ENCODE data around the gene ATP2B2. TPM values are rescaled to one million over a fixed set of nuclear protein-coding genes. Genes with fewer than 3 reads are reported as not detected.

The ATP2B2 gene
- total RNA-seq, 1 experiment from 2014 or later: not detected

- TF ChIP-seq CTCF (IDR thresholded peaks at IDR 0.05; ENCODE audit: unreplicated experiment): no peak
- H3K9me3 Mint-ChIP-seq (ENCODE audit: low read depth, unreplicated experiment): no peaks in the 10 kb centered on the region
- no TSS peak for BruUV-seq (replicated peaks)
- DNase-seq: no peak
- H3K27ac Mint-ChIP-seq (ENCODE audit: unreplicated experiment): no peak overlapping the region
- no peaks in the 10 kb centered on the region for H3K4me1 Mint-ChIP-seq (ENCODE audit: low read depth, unreplicated experiment)
- H3K36me3 Mint-ChIP-seq (ENCODE audit: insufficient read depth, unreplicated experiment): no peaks in the 10 kb centered on the region
- H3K4me3 Mint-ChIP-seq (ENCODE audit: low read depth, unreplicated experiment): no peak overlapping the region
- CTCF ChIA-PET: no interaction called here
- intact Hi-C loops (cut with micrococcal nuclease; ENCODE audit: unreplicated experiment): no loop called here
- H3K27me3 Mint-ChIP-seq (ENCODE audit: unreplicated experiment): peaks cover 79% of the 10 kb centered on the region
These were observed 104.5 kb downstream of the ATP2B2 start for GRCh38 chr3:10400749-10401495.

DNA sequence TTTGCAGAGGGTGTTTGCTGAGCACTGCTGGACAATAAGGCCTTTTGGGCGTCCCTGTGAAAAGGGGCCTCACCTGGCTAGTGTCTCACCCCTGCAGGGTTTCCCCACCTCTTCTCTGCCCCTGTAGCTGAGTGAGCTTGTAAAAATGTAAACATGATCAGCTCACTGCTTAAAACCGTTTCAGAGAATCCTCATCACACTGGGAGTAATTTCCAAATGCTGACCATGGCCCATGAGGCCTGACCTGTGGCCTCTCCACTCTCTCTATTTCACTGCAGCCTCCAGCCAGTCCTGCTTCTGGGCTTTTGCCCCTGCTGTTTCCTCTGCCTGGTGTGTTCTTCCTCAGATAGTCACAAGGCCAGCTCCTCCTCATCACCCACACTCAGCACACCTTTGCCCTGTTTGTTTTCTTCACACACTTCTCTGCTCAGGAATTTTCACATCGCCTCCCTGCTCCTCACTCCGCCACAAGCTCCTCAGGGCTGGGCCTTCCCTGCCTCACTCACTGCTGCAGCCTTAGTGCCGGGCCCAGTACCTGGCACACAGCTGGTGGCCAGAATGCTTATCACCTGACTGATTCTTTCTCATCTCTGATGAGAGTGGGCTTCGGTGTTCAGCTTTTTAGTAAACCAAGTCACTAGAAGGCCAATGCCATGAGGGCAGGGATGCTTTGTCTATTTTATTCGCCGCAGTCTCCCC is 105.2 kb downstream of the ATP2B2 start:
- Mint-ChIP-seq H3K4me3 (ENCODE audit: low read depth, unreplicated experiment) (no peak overlapping the region), H3K27ac (ENCODE audit: unreplicated experiment) (no peak overlapping the region), H3K9me3 (ENCODE audit: low read depth, unreplicated experiment) (no peaks in the 10 kb centered on the region), H3K4me1 (ENCODE audit: low read depth, unreplicated experiment) (no peaks in the 10 kb centered on the region), H3K36me3 (ENCODE audit: insufficient read depth, unreplicated experiment) (no peaks in the 10 kb centered on the region), H3K27me3 (ENCODE audit: unreplicated experiment) (peaks cover 85% of the 10 kb centered on the region)
- CTCF ChIA-PET: no interaction called here
- TF ChIP-seq CTCF (IDR thresholded peaks at IDR 0.05; ENCODE audit: unreplicated experiment): no peak
- no peak for DNase-seq
- no TSS peak for BruUV-seq (replicated peaks)
- intact Hi-C loops (cut with micrococcal nuclease; ENCODE audit: unreplicated experiment): no loop called here

DNA sequence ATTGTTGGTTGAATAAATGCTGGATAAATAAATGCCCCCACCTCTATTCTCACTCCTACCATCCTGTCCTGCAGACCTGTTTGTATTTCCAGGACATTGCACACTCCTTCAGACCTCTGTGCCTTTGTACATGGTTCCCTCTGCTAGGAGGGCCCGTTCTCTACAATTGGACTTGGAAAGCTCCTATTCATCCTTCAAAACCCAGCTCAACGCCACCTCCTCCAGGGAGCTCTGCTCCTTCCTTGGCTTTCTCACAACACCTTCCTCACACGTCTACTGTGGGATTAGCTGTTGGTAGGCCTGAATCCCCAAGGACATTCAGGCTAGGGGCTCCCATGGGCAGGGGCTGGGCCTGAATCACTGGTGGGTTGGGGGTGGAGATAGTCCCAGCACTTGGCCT is 105.8 kb downstream of the ATP2B2 start:
- Mint-ChIP-seq H3K36me3 (ENCODE audit: insufficient read depth, unreplicated experiment) (no peaks in the 10 kb centered on the region), H3K27me3 (ENCODE audit: unreplicated experiment) (peaks cover 85% of the 10 kb centered on the region), H3K4me1 (ENCODE audit: low read depth, unreplicated experiment) (no peaks in the 10 kb centered on the region), H3K9me3 (ENCODE audit: low read depth, unreplicated experiment) (no peaks in the 10 kb centered on the region), H3K27ac (ENCODE audit: unreplicated experiment) (no peak overlapping the region), H3K4me3 (ENCODE audit: low read depth, unreplicated experiment) (no peak overlapping the region)
- CTCF ChIA-PET: no interaction called here
- no TSS peak for BruUV-seq (replicated peaks)
- TF ChIP-seq CTCF (IDR thresholded peaks at IDR 0.05; ENCODE audit: unreplicated experiment): no peak
- DNase-seq: no peak
- intact Hi-C loops (cut with micrococcal nuclease; ENCODE audit: unreplicated experiment): no loop called here

DNA sequence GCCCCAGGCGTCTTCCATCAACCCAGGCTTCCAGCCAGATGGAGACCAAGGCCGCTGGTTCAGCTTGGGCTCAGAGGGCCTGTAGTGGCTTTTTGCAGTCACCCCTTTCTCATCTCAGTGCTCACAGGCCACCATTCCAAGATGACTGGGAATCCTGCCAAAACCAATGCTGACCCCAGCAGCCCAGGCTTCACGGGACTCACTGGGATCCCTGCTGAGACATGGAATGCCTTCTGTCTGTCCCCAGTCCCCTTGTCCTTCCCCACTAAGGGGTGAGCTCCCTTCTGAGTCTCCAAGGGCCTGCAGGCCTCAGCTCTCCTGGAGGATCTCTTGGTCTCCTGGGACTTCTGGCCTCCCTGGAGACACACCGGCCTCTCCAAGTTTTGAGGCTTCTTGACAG is 107.0 kb downstream of the ATP2B2 start:
- H3K4me1 Mint-ChIP-seq (ENCODE audit: low read depth, unreplicated experiment): no peaks in the 10 kb centered on the region
- DNase-seq: no peak
- no peak overlapping the region for H3K4me3 Mint-ChIP-seq (ENCODE audit: low read depth, unreplicated experiment)
- H3K36me3 Mint-ChIP-seq (ENCODE audit: insufficient read depth, unreplicated experiment): no peaks in the 10 kb centered on the region
- H3K27ac Mint-ChIP-seq (ENCODE audit: unreplicated experiment): no peak overlapping the region
- TF ChIP-seq CTCF (IDR thresholded peaks at IDR 0.05; ENCODE audit: unreplicated experiment): no peak
- CTCF ChIA-PET: no interaction called here
- peaks cover 85% of the 10 kb centered on the region for H3K27me3 Mint-ChIP-seq (ENCODE audit: unreplicated experiment)
- H3K9me3 Mint-ChIP-seq (ENCODE audit: low read depth, unreplicated experiment): no peaks in the 10 kb centered on the region
- intact Hi-C loops (cut with micrococcal nuclease; ENCODE audit: unreplicated experiment): no loop called here
- BruUV-seq (replicated peaks): no TSS peak
